ENCODE results near the gene SLC19A3. TPM values are rescaled to one million over a fixed set of nuclear protein-coding genes. Genes with fewer than 3 reads are reported as not detected.

Gene SLC19A3
- total and polyA plus RNA-seq, 3 donors from 2014 or later: 0.50 to 0.79 (median 0.71) TPM

DNA sequence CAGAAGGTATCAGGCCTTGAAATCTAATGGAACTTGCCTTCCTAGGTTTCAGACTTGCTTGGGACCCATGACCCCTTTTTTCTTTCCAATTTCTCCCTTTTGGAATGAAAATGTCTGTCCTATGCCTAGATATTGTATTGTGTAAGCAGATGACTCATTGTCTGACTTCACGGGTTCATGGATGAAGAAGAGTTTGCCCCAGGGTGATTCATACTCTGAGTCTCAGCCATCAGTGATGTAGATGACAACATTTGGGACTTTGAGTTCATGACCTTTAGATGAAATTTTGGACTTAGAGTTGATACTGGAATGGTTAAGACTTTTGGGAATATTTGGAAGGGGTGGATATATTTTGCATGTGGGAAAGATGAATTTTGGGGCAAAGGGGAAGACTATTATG, 62.4 kb downstream of the SLC19A3 start:
- no peak for DNase-seq
- H3K9me3 ChIP-seq: no peaks in the 10 kb centered on the region
- H3K27ac ChIP-seq: no peak overlapping the region
- no peaks in the 10 kb centered on the region for H3K27me3 ChIP-seq
- TF ChIP-seq POLR2A (IDR thresholded peaks at IDR 0.05) (no peak), CTCF (IDR thresholded peaks at IDR 0.05) (no peak)
- H3K36me3 ChIP-seq (ENCODE audit: low read depth, missing control alignments): no peaks in the 10 kb centered on the region
- intact Hi-C loops (cut with DNase I; ENCODE audit: low total_unique reads): no loop called here
- H3K4me1 ChIP-seq: no peaks in the 10 kb centered on the region
- WGBS, 2 donors: 54 to 65% methylated on average over 1 of the region's 1 CpG
- H3K4me3 ChIP-seq: no peak overlapping the region

GRCh38 chr2:227654426-227654825, 63.4 kb downstream of the SLC19A3 start:
- no peak overlapping the region for H3K27ac ChIP-seq
- no peaks in the 10 kb centered on the region for H3K9me3 ChIP-seq
- H3K36me3 ChIP-seq (ENCODE audit: low read depth, missing control alignments): no peaks in the 10 kb centered on the region
- H3K27me3 ChIP-seq: no peaks in the 10 kb centered on the region
- intact Hi-C loops (cut with DNase I; ENCODE audit: low total_unique reads): no loop called here
- TF ChIP-seq CTCF (IDR thresholded peaks at IDR 0.05) (no peak), POLR2A (IDR thresholded peaks at IDR 0.05) (no peak)
- H3K4me1 ChIP-seq: no peaks in the 10 kb centered on the region
- no peak overlapping the region for H3K4me3 ChIP-seq
- DNase-seq: no peak
- 64 to 67% methylated on average over 1 of the region's 1 CpG for WGBS, 2 donors

GRCh38 chr2:227653419-227653818, 64.4 kb downstream of the SLC19A3 start:
- TF ChIP-seq CTCF (IDR thresholded peaks at IDR 0.05): no peak
- TF ChIP-seq POLR2A (IDR thresholded peaks at IDR 0.05): no peak
- 35 to 69% methylated on average over 4 of the region's 4 CpGs for WGBS, 2 donors
- Histone ChIP-seq H3K27ac (no peak overlapping the region), H3K27me3 (no peaks in the 10 kb centered on the region), H3K9me3 (no peaks in the 10 kb centered on the region), H3K4me3 (no peak overlapping the region), H3K4me1 (no peaks in the 10 kb centered on the region), H3K36me3 (ENCODE audit: low read depth, missing control alignments) (no peaks in the 10 kb centered on the region)
- no peak for DNase-seq
- intact Hi-C loops (cut with DNase I; ENCODE audit: low total_unique reads): no loop called here

DNA sequence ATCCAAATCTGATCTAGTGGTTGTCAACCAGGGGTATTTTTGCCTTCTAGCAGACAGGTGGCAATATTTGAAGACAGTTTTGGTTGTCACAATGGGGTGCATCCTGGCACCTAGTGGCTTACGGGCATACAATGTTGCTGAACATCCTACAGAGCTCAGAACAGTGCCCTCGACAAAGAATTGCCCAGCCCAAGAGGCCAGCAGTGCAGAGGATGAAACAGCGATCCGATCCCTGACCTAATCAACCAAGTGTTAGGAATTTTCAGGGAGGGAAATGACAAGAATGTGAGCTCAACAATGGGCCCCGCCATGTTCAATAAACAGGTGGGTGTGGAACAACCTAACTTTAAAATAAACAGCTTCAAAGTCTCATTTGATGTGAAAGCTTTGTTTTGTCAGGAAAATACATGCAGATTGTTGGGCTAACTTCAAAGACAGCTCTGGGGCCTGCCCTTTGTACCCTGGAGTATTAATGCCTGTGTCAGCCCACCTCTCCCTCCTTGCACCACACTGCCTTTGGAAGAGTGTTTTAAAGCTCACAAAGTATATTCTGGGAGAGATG, 73.8 kb downstream of the SLC19A3 start:
- DNase-seq: no peak
- Histone ChIP-seq H3K4me3 (no peak overlapping the region), H3K36me3 (ENCODE audit: low read depth, missing control alignments) (no peaks in the 10 kb centered on the region), H3K4me1 (no peaks in the 10 kb centered on the region), H3K9me3 (no peaks in the 10 kb centered on the region), H3K27me3 (no peaks in the 10 kb centered on the region), H3K27ac (no peak overlapping the region)
- WGBS, 2 donors: 81 to 86% methylated on average over 5 of the region's 5 CpGs
- intact Hi-C loops (cut with DNase I; ENCODE audit: low total_unique reads): no loop called here
- TF ChIP-seq POLR2A (IDR thresholded peaks at IDR 0.05): no peak

GRCh38 chr2:227642656-227643055, 75.2 kb downstream of the SLC19A3 start:
- TF ChIP-seq POLR2A (IDR thresholded peaks at IDR 0.05) (no peak), CTCF (IDR thresholded peaks at IDR 0.05) (no peak)
- Histone ChIP-seq H3K36me3 (ENCODE audit: low read depth, missing control alignments) (no peaks in the 10 kb centered on the region), H3K27me3 (no peaks in the 10 kb centered on the region), H3K4me3 (no peak overlapping the region), H3K27ac (no peak overlapping the region), H3K4me1 (no peaks in the 10 kb centered on the region), H3K9me3 (no peaks in the 10 kb centered on the region)
- intact Hi-C loops (cut with DNase I; ENCODE audit: low total_unique reads): no loop called here
- 28 to 37% methylated on average over 2 of the region's 2 CpGs for WGBS, 2 donors
- no peak for DNase-seq
